Measurements from ENCODE around the gene TNRC18. TPM values are rescaled to one million over a fixed set of nuclear protein-coding genes. Genes with fewer than 3 reads are reported as not detected.

The TNRC18 gene
- total and polyA plus RNA-seq, 2 of the 8 experiments (the other 6 are each of a cell fraction or from before 2014, with no cell fraction given), result 1.7 to 8.6 TPM

GRCh38 chr7:5379546-5379945 is 44.1 kb downstream of the TNRC18 start (continued):
- TF ChIP-seq SRF (IDR thresholded peaks at IDR 0.05; ENCODE audit: low read depth, low read length), result no peak
- no peak for TF ChIP-seq TCF12 (IDR thresholded peaks at IDR 0.05; ENCODE audit: low read depth, low read length)
- TF ChIP-seq RFX5 (IDR thresholded peaks at IDR 0.05; ENCODE audit: borderline replicate concordance, low read depth, low read length), result no peak
- TF ChIP-seq SP2 (IDR thresholded peaks at IDR 0.05; ENCODE audit: low read length), result no peak
- no peak for TF ChIP-seq BCL11A (IDR thresholded peaks at IDR 0.05; ENCODE audit: low read depth in 2 of 2, low read length in 2 of 2)
- no peak for TF ChIP-seq RAD21 (IDR thresholded peaks at IDR 0.05 in 1 of 2, conservative IDR thresholded peaks at IDR 0.05 in 1 of 2; ENCODE audit: low read depth in 2 of 2, low read length in 2 of 2)
- no peak for TF ChIP-seq ZNF274 (IDR thresholded peaks at IDR 0.05; ENCODE audit: borderline replicate concordance, extremely low read depth, low read length)
- TF ChIP-seq POLR2AphosphoS5 (IDR thresholded peaks at IDR 0.05; ENCODE audit: low read depth, low read length), result no peak
